ENCODE measurements around the gene SRSF8.

The SRSF8 gene

GRCh38 chr11:95101935-95102334 is 35.2 kb downstream of the SRSF8 start:
- Histone ChIP-seq H3K36me3 (replicated peaks) (no peaks in the 10 kb centered on the region), H3K4me3 (ENCODE audit: low read depth, low read length) (no peak overlapping the region), H3K27me3 (replicated peaks) (no peaks in the 10 kb centered on the region), H3K27ac (no peak overlapping the region)
- TF ChIP-seq CTCF (IDR thresholded peaks at IDR 0.05; ENCODE audit: low read depth, low read length, missing control alignments) = no peak
- in situ Hi-C loops (cut with HindIII; ENCODE audit: low pct_ligation_motif_present, low sequenced_read_pairs) = no loop called here
- no peak for DNase-seq

GRCh38 chr11:95102733-95103132 is 36.0 kb downstream of the SRSF8 start:
- Histone ChIP-seq H3K36me3 (replicated peaks) (no peaks in the 10 kb centered on the region), H3K4me3 (ENCODE audit: low read depth, low read length) (no peak overlapping the region), H3K27me3 (replicated peaks) (no peaks in the 10 kb centered on the region), H3K27ac (no peak overlapping the region)
- no peak for TF ChIP-seq CTCF (IDR thresholded peaks at IDR 0.05; ENCODE audit: low read depth, low read length, missing control alignments)
- in situ Hi-C loops (cut with HindIII; ENCODE audit: low pct_ligation_motif_present, low sequenced_read_pairs) = no loop called here
- DNase-seq = no peak

- no peak for TF ChIP-seq CTCF (IDR thresholded peaks at IDR 0.05; ENCODE audit: low read depth, low read length, missing control alignments)
- in situ Hi-C loops (cut with HindIII; ENCODE audit: low pct_ligation_motif_present, low sequenced_read_pairs) = no loop called here
- Histone ChIP-seq H3K27me3 (replicated peaks) (no peaks in the 10 kb centered on the region), H3K27ac (no peak overlapping the region), H3K36me3 (replicated peaks) (no peaks in the 10 kb centered on the region), H3K4me3 (ENCODE audit: low read depth, low read length) (no peak overlapping the region)
- DNase-seq = no peak
Measured at GRCh38 chr11:95103701-95104100, 37.0 kb downstream of the SRSF8 start.

GRCh38 chr11:95104121-95104830 is 37.6 kb downstream of the SRSF8 start:
- in situ Hi-C loops (cut with HindIII; ENCODE audit: low pct_ligation_motif_present, low sequenced_read_pairs) = no loop called here
- Histone ChIP-seq H3K27me3 (replicated peaks) (no peaks in the 10 kb centered on the region), H3K27ac (no peak overlapping the region), H3K4me3 (ENCODE audit: low read depth, low read length) (no peak overlapping the region), H3K36me3 (replicated peaks) (no peaks in the 10 kb centered on the region)
- DNase-seq = no peak
- no peak for TF ChIP-seq CTCF (IDR thresholded peaks at IDR 0.05; ENCODE audit: low read depth, low read length, missing control alignments)

DNA sequence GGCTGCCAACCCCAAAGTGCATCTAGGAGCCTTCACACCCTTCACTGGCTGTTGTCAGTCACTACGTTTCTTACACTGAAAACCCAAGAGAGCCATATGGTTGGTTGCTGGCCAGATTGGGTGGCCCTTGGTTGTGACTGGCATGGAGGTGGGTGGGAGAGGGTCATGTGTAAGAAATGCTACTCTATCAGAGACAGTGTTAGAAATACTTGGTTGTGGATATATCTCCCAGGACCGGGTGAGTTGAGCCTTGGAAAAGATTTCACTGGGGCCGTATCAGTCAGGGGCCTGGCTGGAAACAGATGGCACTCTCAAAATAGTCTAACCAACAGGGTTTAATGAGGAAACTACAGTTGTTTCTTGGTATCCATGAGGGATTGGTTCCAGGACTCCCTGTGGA is 38.1 kb downstream of the SRSF8 start:
- no peak for TF ChIP-seq CTCF (IDR thresholded peaks at IDR 0.05; ENCODE audit: low read depth, low read length, missing control alignments)
- no peak overlapping the region for H3K27ac ChIP-seq
- peaks cover 5% of the 10 kb centered on the region for H3K36me3 ChIP-seq (replicated peaks)
- in situ Hi-C loops (cut with HindIII; ENCODE audit: low pct_ligation_motif_present, low sequenced_read_pairs) = no loop called here
- no peak overlapping the region for H3K4me3 ChIP-seq (ENCODE audit: low read depth, low read length)
- DNase-seq = no peak
- no peaks in the 10 kb centered on the region for H3K27me3 ChIP-seq (replicated peaks)

DNA sequence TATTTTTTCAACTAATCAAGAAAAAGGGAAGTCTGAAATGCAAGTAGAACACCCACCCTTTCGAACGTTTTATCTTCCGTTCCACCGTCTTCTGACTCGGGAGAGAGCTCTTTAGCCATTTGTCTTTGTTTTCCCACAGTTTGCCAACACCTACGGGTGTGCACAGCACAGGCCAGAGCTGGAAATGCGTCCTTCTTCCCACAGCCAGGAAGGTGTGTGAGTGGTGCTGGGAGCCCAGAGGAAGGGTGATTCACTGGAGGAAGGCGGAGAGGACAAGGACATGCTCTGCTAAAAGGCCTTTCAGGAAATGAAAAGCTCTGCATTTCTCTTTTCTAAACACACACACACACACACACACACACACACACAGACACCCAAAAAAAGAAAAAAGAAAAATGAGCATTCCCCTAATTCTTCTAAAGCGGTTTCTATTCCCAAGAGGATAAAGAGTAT is 41.5 kb downstream of the SRSF8 start:
- H3K27ac ChIP-seq = peak overlapping the region; percentile 88
- H3K36me3 ChIP-seq (replicated peaks) = peaks cover 5% of the 10 kb centered on the region
- no peaks in the 10 kb centered on the region for H3K27me3 ChIP-seq (replicated peaks)
- H3K4me3 ChIP-seq (ENCODE audit: low read depth, low read length) = no peak overlapping the region
- no peak for TF ChIP-seq CTCF (IDR thresholded peaks at IDR 0.05; ENCODE audit: low read depth, low read length, missing control alignments)
- in situ Hi-C loops (cut with HindIII; ENCODE audit: low pct_ligation_motif_present, low sequenced_read_pairs) = no loop called here
- DNase-seq = peak; percentile 83
